T follicular helper cell (primary cell): ENCODE results near the gene PSG2.
"Not testable (repeated sequence)": the region's sequence is repeated elsewhere in the genome, so short reads cannot be mapped to it uniquely, and the experiment has no call there.

Experiments used
- DNase-seq: peaks from one replicate; pipeline ENCODE4 v3.0.0-alpha.2; 2020; ENCODE audit warnings: low read depth

The PSG2 gene

DNA sequence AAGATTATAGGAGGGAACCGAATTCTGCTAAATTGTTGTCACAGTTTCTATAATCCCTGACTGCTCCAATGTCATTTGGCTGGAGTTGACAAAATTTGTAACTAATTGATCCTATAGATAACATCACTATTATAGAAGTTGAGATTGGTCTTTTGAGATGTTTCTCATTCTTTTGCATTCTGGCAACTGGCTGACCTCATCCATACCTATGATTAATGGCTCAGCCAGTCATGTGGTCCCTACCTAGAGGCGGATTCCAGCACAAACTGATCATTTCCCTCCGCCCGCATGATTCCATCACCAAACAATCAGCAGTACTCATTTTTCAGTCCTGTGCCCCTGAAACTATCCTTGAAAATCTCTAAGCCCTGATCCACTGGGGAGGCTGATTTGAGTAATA lies 4.2 kb downstream of the PSG2 start:
- DNase-seq: no peak

DNA sequence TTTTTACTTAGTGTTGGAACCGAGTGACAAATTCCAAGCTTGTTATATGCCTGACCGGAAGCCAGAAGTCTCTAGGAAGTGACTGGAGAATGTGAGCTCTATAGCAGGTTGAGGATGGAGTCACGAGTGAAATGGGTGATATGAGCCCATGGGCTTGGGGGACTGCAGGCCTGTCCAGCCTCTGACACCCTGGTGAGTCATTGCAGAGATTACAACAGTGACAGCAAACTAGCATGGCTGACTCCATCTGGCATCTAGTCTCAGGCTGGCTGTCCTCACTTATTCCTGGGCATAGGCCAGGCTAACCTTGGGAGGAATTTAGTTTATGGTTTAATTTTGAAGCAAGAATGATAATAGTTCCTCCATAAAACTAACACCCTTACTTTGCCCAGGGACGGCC lies 4.6 kb downstream of the PSG2 start:
- DNase-seq: not testable (repeated sequence)

DNA sequence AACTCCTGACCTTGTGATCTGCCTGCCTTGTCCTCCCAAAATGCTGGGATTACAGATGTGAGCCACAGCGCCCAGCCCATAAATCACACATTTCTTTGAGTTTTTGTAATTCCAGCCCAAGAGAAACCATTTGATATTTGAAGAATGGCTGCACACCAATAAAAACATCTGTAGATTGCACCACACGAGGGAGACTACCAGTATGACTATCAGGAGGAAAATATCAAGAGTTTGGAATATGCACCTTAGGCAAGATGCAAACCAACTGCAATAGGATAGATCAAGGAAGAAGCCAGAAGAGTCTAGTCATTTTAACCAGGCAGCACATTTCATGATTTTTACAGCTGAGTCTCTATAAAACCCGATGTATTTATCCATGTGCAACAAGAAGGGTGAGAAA lies 20.1 kb downstream of the PSG2 start:
- DNase-seq: not testable (repeated sequence)

DNA sequence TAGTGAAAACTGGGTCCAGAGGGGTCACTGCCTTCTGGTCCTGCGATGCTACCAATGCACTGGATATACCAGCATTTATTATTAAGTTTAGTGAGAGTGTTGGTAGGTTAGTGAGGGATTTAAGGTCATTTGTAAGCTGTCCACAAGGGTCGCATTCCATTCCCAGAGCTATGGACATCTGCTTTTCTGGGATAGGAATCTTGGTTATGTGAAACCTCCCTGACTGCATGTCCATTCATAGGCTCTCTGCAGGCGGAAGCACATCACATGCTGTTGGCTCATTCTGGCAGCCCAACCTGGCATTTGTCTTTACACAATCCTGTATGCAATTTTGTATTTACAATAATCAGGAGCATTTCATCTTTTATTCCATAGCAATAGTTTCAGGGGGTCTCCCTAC lies 21.2 kb downstream of the PSG2 start:
- not testable (repeated sequence) for DNase-seq

DNA sequence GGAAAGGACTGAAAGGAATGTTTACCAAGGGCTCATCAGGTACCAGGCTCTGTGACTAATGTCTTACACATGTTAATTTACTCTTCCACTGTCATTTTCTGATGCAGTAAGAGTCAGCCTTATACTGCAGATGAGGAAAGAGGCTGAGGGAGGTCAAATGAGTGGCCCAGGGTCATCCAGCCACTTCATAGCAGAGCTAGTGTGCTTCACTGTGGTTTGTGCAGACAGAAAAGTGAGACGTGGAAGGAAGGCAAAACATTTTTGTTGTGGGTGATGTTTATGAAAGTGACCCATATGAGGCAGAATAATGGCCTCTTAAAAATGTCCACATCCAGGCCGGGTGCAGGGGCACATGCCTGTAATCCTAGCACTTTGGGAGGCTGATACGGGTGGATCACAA lies 22.2 kb downstream of the PSG2 start:
- DNase-seq: not testable (repeated sequence)

DNA sequence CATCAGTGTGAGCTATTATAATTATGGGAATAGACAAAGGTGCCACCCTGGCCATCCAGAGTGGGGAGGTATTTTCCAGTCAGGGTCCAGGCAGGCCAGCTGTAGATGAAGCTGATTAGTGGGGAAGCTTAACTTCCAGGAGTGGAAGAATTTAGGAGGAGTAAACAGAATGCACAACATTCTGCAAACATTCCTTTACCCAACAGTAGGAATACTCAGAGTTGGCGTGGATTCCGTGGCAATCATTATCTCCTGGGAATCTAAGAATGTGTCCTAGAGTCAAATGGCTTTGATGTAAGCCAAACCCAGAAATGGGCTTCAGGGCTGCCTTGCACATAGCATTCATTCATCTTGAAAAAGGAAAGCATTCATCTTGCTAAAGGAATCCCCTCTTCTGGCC lies 23.0 kb downstream of the PSG2 start:
- not testable (repeated sequence) for DNase-seq

DNA sequence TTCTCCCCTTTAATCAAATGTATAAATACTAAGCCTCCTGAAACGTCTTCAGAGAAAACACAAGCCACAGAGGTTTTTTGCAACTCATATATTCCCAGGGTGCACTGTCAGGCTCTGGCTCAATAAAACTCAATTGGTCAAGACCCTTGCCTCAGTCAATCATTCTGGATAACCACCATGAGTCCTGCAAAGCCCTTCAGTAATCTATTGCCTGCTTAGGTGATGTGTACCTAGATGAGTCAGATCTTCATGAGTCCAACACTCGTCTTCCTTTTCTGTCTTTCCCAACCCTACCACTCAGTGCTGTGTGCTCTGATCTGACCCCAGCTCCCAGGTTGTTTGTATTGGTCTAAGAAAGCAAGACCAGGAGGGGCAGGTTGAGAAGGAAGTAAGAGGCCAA lies 24.1 kb downstream of the PSG2 start:
- DNase-seq: not testable (repeated sequence)

DNA sequence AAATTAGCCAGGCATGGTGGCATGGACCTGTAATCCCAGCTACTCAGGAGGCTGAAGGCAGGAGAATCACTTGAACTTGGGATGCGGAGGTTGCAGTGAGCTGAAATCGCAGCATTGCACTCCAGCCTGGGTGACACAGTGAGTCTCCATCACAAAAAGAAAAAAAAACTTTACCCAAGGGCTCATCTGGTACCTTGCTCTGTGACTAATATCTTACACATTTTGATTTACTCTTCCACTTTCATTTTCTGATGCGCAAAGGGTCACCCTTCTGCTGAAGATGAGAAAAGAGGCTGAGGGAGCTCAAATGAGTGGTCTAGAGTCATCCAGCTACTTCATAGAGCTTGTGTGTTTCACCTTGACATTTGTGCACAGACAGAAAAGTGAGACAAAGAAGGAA lies 34.5 kb downstream of the PSG2 start:
- not testable (repeated sequence) for DNase-seq

DNA sequence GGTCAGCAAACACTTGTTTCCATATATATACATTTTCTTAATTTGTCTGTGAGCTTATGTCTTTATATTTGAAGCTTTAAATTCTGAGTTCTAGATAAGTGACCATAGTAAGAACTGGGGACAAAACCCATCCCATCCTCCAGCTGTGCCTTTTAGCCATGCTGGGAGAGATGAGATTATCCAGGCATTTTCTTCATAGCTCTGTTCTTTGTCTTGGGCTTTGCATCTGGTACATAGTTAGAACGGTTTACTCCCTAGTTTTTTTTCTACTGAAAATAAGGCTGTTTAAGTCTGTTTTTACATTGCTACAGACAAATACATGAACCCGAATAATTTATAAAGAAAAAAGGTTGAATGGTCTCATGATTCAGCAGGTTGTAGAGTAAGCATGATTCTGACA lies 35.9 kb downstream of the PSG2 start:
- not testable (repeated sequence) for DNase-seq

DNA sequence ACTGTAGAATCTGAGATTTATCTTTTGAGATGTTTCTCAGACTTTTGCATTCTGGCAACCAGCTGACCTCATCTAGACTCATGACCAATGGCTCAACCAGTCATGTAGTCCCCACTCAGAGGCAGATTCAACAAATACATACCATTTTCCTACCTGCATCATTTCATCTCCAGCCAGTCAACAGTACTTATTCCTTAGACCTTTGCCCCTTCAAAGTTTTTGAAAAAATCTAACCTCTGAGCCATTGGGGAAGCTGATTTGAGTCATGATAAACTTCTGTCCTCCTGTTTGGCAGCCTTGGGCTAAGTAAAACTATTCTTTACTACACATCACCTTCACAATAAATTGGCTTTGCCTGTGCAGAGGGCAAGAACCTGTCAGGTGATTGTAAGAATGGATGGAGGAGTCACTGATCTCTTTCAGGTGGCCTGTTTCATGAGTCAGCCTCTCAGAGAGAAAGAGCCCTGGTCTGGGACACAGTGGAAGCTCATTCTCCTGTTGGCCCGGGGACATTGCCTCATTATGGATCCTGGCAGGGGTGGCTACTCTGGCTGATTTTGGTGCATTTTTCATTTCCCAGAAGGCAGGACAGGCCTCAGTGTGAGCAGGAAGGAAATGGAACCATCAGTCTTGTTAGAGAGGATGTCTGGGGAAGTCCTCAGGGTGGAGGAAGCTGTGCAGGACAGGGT lies 38.9 kb downstream of the PSG2 start:
- not testable (repeated sequence) for DNase-seq

DNA sequence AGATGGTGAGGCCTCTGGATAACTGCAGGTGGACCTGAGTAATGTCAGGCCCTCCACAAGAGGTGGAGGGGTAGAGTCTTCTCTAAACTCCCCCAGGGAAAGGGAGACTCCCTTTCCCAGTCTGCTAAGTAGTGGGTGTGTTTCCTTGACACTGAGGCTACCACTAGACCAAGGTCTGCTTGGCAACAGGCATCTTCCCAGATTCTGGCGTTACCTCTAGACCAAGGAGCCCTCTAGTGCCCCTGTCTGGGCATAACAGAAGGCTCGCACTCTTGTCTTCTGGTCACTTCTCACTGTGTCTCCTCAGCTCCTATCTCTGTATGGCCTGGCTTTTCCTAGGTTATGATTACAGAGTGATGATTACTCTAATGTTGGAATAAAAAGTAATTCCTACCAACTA lies 50.9 kb downstream of the PSG2 start:
- DNase-seq: not testable (repeated sequence)

DNA sequence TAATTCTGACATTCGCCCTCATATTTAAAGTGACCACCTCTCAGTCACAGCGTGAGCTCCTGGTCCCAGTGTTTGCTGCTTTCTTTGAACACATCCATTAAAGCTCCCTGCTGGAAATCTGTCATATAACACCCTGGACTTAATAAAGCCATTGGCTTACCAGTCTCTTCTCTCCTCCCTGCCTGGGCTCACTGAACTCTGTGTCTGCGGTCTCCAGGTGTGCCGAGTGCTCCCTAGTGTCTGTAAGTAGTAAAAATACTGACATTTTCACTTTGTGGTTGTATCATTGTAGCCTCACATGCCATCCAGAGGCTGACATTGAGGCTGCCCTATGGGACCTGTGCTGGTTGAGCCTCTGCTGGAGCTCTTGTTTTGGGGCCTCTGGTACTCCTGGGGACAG lies 53.6 kb downstream of the PSG2 start:
- no peak for DNase-seq

DNA sequence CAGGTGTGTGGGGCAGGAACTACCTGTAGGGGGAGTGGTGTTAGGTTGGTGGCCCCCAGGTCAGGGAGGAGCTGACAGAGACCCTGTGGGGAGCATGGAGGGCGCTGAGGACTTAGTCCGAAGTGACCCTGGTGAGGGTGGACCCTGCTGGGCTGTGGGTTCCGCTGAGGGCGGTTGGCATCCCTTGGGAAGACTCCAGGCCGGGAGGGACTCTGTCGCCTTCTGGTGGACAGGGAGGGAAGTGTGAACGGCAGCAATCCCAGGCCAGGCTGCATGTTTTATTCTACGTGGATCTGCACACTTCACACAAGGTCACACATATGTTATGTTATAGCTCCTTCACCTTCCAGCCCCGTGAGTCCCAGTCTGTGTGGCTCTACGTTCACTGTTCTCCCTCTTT lies 54.5 kb downstream of the PSG2 start:
- not testable (repeated sequence) for DNase-seq

DNA sequence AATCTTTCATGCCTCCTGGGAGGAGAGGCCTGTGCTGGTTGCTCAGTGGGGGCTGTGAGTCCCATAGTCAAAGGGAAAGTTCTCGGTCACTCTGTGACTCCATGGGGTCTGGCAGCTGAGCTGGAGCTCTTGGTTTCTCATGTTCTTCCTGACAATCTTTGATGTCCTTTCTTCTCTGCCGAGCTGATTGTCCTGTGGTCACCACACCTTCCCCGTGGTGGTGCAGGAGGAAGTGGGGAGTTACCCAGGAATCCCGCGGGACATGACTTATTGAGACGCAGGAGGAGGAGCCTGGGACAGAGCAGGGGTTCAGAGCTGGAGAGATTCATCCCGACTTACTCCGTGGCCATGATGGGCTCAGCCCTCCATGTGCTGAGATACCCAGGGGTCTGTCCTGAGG lies 55.4 kb downstream of the PSG2 start:
- DNase-seq: not testable (repeated sequence)

DNA sequence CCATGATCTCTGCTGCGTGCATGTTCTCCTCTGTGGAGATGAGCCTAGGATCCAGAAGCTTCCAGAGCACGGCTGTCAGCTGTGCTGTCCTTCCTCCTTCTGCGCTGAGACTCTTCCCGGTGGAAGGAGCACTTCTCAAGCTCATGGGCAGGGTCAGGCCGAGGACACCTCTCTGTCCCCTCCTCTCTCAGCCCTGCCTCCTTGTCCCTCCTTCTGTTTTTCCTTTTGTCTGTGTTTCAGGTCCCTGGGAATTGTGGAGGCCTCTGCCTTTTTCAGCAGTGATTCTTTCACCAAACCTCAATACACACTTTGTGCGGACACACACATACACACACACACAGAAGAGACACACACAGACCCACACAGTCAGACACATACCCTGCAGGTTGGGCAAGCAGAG lies 56.1 kb downstream of the PSG2 start, which contains the start of gene PSG11:
Gene PSG11, minus strand, starts transcription at position 101 of the 400 bp plus-strand sequence. Its CDS starts 97 bp downstream, at position 4.
- DNase-seq: not testable (repeated sequence)

DNA sequence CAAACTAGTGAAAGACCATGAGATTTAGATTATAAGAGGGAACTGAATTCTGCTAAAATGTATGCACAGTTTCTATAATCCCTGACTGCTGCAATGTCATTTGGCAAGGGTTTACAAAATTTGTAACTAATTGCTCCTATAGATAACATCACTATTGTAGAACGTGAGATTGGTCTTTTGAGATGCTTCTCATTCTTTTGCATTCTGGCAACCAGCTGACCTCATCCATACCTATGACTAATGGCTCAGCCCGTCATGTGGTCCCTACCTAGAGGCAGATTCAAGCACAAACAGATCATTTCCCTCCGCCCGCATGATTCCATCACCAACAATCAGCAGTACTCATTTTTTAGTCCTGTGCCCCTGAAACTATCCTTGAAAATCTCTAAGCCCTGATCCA lies 60.4 kb downstream of the PSG2 start:
- not testable (repeated sequence) for DNase-seq

DNA sequence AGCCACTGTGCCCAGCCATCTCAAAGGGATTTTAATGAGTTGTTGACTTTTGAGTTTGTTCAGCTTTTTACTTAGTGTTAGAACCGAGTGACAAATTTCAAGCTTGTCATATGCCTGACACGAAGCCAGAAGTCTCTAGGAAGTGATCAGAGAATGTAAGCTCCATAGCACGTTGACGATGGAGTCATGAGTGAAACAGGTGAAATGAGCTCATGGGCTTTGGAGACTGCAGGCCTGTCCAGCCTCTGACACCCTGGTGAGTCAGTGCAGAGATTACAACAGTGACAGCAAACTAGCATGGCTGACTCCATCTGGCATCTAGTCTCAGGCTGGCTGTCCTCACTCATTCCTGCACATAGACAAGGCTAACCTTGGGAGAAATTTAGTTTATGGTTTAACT lies 60.9 kb downstream of the PSG2 start:
- not testable (repeated sequence) for DNase-seq

DNA sequence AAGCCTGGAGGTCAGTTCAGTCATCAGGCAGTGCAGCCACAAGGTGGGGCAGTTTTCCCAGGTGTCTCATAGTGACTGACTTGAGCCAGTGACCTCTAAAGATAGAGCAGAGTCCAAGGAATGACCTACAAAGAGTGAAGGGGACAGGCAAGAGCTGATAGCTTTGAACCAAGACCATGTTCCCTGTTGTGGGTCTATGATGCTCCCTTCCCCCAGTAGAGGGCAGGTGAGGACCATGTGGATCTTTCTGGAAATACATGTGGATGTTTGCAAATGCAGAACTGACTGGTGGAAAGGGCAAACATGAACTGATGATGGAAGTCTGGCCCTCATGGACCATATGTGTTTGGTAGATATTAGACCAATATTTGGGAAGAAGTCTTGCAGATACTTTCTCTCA lies 62.9 kb downstream of the PSG2 start:
- DNase-seq: not testable (repeated sequence)
